Glutamatergic neuron (in vitro differentiated cells): Measurements from ENCODE around the gene HNRNPM. TPM values are rescaled to one million over a fixed set of nuclear protein-coding genes. Genes with fewer than 3 reads are reported as not detected.

Source experiments
- DNase-seq: peaks from one replicate; pipeline ENCODE4 v3.0.0; 2022
- H3K27ac Mint-ChIP-seq: one replicate; pipeline ENCODE4 v1.8.0; 2020; ENCODE audit warnings: mild to moderate bottlenecking, mixed read lengths, inconsistent platforms; ENCODE audit not compliant: unreplicated experiment
- H3K27me3 Mint-ChIP-seq: one replicate; pipeline ENCODE4 v1.8.0; 2020; ENCODE audit warnings: mild to moderate bottlenecking, moderate library complexity, mixed read lengths, inconsistent platforms; ENCODE audit not compliant: unreplicated experiment
- H3K36me3 Mint-ChIP-seq: one replicate; pipeline ENCODE4 v1.8.0; 2020; ENCODE audit warnings: mild to moderate bottlenecking, mixed read lengths, inconsistent platforms; ENCODE audit not compliant: unreplicated experiment
- H3K4me1 Mint-ChIP-seq: one replicate; pipeline ENCODE4 v1.8.0; 2020; ENCODE audit warnings: mild to moderate bottlenecking, low read depth, mixed read lengths, inconsistent platforms; ENCODE audit not compliant: unreplicated experiment
- H3K4me3 Mint-ChIP-seq: one replicate; pipeline ENCODE4 v1.8.0; 2020; ENCODE audit warnings: mild to moderate bottlenecking, mixed read lengths, inconsistent platforms; ENCODE audit not compliant: unreplicated experiment
- H3K9me3 Mint-ChIP-seq: one replicate; pipeline ENCODE4 v1.8.0; 2020; ENCODE audit warnings: mild to moderate bottlenecking, moderate library complexity, mixed read lengths, inconsistent platforms; ENCODE audit not compliant: unreplicated experiment
- CTCF ChIP-seq: fragments of 200-600 bp; sonication (generic); IDR thresholded peaks from one replicate; pipeline ENCODE4 v1.5.0; 2021; ENCODE audit not compliant: partially characterized antibody, unreplicated experiment
- total RNA-seq: library from RNA; stranded (reverse); fragmentation: NEBNext Ultra II Directional; extraction: Animal tissue kit (Norgen Biotek cat#: 25700); gene quantifications from one replicate; pipeline ENCODE4 v1.2.1, GENCODE V29; 2021; ENCODE audit not compliant: unreplicated experiment

Gene HNRNPM
- total RNA-seq, 1 donor from 2014 or later, result 184 TPM

DNA sequence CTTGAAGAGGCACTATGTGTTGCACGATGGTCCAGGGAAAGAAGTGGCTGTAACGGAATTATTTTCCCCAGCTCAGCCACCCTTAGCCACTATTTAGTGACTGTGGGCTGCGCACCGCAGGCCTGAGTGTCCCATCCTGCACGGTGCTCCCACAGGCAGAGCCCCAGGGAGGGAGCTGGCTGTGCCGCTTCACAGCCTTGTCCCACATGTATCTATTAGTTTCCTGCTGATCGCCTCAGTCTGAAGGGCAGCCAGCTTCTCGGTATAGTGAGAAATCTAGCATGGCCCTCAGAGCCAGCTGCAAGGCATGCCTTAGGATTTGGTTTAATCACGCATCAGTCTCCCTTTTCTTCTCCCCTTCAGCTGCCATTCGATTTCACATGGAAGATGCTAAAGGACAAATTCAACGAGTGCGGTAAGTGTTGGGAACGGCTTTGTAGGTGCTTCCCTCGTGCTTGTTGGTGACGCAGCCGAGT, 41.9 kb downstream of the HNRNPM start:
- H3K27ac Mint-ChIP-seq, result peak overlapping the region; percentile 12
- H3K4me3 Mint-ChIP-seq, result no peak overlapping the region
- peaks cover 10% of the 10 kb centered on the region for H3K27me3 Mint-ChIP-seq
- H3K9me3 Mint-ChIP-seq, result peaks cover 16% of the 10 kb centered on the region
- H3K4me1 Mint-ChIP-seq, result no peaks in the 10 kb centered on the region
- H3K36me3 Mint-ChIP-seq, result peaks cover 6% of the 10 kb centered on the region
- no peak for TF ChIP-seq CTCF
- DNase-seq, result no peak

DNA sequence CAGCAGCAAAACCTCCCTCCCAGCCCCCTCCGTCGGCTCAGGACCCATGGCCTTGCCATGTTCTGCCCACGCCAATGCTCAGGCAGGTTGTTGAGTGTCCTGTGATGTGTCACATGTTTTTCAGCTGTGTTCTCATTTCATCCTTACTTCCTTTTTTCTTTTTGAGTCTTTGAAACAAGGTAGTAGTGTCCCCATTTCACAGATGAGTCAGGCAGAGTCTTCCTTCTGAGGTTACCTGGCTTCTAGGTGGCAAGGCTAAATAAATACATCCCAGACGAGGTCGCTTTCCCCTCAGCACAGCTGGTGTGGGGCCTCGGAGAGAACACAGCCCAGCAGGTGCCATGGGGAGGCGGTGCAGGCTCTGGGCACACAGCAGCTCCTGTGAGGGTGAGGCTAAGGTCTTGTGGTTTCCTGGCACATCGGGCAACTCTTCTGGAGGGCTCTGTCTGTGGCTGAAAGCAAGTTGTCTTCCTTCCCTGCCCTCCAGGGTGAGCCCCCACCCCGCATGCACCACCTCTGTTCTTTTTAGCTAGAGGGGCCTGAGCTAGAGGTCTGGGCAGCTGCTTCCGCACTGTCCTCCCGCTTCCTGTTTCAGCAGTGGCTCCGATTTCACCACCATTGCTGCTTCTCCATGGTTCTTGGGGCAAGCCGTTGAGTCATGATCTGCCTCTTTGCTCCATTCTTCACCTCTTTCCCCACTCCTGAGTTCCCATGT, 42.5 kb downstream of the HNRNPM start:
- no peak for DNase-seq
- Mint-ChIP-seq H3K36me3 (peaks cover 6% of the 10 kb centered on the region), H3K4me3 (no peak overlapping the region), H3K9me3 (peaks cover 16% of the 10 kb centered on the region), H3K27me3 (peaks cover 10% of the 10 kb centered on the region), H3K4me1 (no peaks in the 10 kb centered on the region), H3K27ac (peak overlapping the region; percentile 12)
- TF ChIP-seq CTCF, result no peak

DNA sequence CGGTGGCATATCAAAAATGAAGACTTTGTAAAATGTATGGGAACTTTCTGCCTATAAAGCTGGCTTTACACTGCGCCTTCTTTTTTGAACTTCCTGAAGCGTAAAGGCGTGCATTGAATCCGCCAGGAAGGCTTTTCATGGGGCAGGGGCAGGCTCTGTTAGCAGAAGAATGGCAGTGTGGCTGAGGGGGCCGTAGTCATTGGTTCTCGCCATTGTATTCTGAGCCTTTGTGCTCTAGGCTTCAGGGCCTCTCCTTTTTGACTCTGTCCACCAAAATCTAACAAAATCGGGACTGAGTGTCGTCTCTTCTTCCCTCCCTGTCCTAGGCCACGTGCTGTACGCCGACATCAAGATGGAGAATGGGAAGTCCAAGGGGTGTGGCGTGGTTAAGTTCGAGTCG, 43.6 kb downstream of the HNRNPM start:
- peaks cover 6% of the 10 kb centered on the region for H3K36me3 Mint-ChIP-seq

DNA sequence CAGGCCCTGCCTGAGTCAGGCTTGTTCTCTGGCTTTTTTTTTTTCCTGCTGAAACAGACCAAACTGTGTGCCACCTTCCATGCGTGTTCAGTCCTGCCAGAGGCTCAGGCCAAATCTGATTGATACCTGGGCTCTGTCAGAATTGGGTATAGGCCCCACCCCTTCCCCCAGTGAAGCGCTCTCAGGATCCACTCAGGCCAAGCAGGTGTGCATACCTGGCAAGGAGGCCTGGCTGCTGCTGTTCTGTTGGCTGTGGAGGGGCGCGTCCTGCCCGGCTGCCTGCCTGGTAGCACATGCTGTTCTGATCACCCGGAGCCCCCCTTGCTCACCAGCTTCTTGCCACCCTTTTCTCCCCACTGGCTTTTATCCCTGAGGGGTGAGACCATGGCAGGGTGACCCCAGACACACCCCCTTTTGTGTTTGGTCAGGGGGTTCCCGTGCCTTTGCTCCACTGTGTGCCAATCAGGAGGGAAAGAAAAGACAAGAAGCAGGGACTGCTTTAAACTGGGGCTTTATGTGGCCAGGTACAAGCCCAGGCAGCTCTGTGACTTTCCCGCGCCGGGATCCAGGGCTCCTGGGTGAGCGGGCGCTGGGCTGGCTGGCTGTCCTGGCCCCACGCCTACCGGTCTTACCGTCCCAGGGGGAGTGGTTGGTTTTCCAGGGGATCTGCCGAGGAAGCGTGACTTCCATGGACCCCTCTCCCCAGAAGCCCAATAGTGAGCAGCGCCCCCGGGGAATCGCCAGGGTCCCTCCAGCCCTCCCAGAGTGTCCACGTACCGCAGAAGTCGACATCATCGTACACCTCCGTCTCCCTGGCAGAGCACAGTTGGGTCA, 45.0 kb downstream of the HNRNPM start:
- no peak for DNase-seq
- peaks cover 18% of the 10 kb centered on the region for H3K9me3 Mint-ChIP-seq
- no peak for TF ChIP-seq CTCF
- H3K36me3 Mint-ChIP-seq, result peaks cover 6% of the 10 kb centered on the region
- H3K27ac Mint-ChIP-seq, result no peak overlapping the region
- H3K4me3 Mint-ChIP-seq, result no peak overlapping the region
- H3K27me3 Mint-ChIP-seq, result peaks cover 7% of the 10 kb centered on the region
- H3K4me1 Mint-ChIP-seq, result no peaks in the 10 kb centered on the region

More for the DNA sequence above, 43.6 kb downstream of the HNRNPM start:
- Mint-ChIP-seq H3K27me3 (peaks cover 7% of the 10 kb centered on the region), H3K27ac (peak overlapping the region; percentile 26), H3K4me1 (no peaks in the 10 kb centered on the region), H3K4me3 (peak overlapping the region; percentile 18), H3K9me3 (peaks cover 18% of the 10 kb centered on the region)
- DNase-seq, result no peak
- TF ChIP-seq CTCF, result no peak

- no peak overlapping the region for H3K27ac Mint-ChIP-seq
- H3K4me1 Mint-ChIP-seq, result no peaks in the 10 kb centered on the region
- peaks cover 7% of the 10 kb centered on the region for H3K27me3 Mint-ChIP-seq
- H3K9me3 Mint-ChIP-seq, result peaks cover 16% of the 10 kb centered on the region
- H3K36me3 Mint-ChIP-seq, result peaks cover 6% of the 10 kb centered on the region
- DNase-seq, result no peak
- no peak for TF ChIP-seq CTCF
- no peak overlapping the region for H3K4me3 Mint-ChIP-seq
Observed at GRCh38 chr19:8490395-8490760, 45.6 kb downstream of the HNRNPM start.
